GM12874 (cell line): Measurements from ENCODE around the gene SLIT1.

Experiments used
- CTCF ChIP-seq: IDR thresholded peaks from 2 replicates; pipeline ENCODE4 v1.5.1; 2011; ENCODE audit warnings: low read depth, mild to moderate bottlenecking, control low read depth, low read length, moderate library complexity; ENCODE audit not compliant: insufficient read depth

Gene SLIT1

GRCh38 chr10:97179311-97179710 lies 6.4 kb downstream of the SLIT1 start:
- TF ChIP-seq CTCF = no peak

- no peak for TF ChIP-seq CTCF
These were observed 7.7 kb downstream of the SLIT1 start for GRCh38 chr10:97178074-97178473.

GRCh38 chr10:97176226-97176625 lies 9.5 kb downstream of the SLIT1 start:
- TF ChIP-seq CTCF = no peak

GRCh38 chr10:97175586-97175985 lies 10.2 kb downstream of the SLIT1 start:
- TF ChIP-seq CTCF = no peak

GRCh38 chr10:97174941-97175340 lies 10.8 kb downstream of the SLIT1 start:
- TF ChIP-seq CTCF = no peak

- TF ChIP-seq CTCF = no peak
These were observed 11.4 kb downstream of the SLIT1 start for GRCh38 chr10:97174276-97174775.

- no peak for TF ChIP-seq CTCF
These were observed 12.7 kb downstream of the SLIT1 start for GRCh38 chr10:97173036-97173435.

- TF ChIP-seq CTCF = no peak
These were observed 14.8 kb downstream of the SLIT1 start for GRCh38 chr10:97171001-97171400.
